NCI-H774 (cell line): Measurements from ENCODE around the gene CUL3.
"Not testable (repeated sequence)": the region's sequence is repeated elsewhere in the genome, so short reads cannot be mapped to it uniquely, and the experiment has no call there.

Experiments
- DNase-seq: peaks from one replicate; lab custom pipeline; 2025; lab: John Stamatoyannopoulos, UW

The CUL3 gene

GRCh38 chr2:224585211-224586088 lies at the start of gene CUL3:
CUL3 (minus strand) TSS chr2:224585363; CDS start chr2:224585009, 354 bp downstream.
- peak; percentile 95 for DNase-seq

GRCh38 chr2:224630659-224631550 lies 45.7 kb upstream of the CUL3 start:
- DNase-seq = no peak

DNA sequence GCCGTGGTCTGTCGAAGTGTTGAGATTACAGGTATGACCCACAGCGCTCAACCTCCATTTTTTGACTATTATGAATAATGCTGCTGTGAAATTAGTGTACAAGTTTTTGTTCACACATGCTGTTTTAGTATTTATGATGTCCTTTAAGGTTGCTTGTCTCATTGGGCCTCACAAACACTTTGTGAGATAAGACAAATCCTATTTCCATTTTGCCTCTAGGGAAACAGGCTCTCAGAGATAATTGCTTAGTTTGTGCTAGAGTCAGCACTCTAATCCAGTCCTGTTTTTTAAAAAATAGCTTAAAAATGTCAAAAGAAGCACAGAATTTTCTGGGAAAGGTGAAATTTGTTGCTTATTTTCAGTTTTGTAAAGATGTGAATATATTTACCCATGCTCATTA lies 43.3 kb upstream of the CUL3 start:
- DNase-seq = no peak

GRCh38 chr2:224626735-224627134 lies 41.6 kb upstream of the CUL3 start:
- no peak for DNase-seq

GRCh38 chr2:224613543-224614286 lies 28.6 kb upstream of the CUL3 start:
- no peak for DNase-seq

DNA sequence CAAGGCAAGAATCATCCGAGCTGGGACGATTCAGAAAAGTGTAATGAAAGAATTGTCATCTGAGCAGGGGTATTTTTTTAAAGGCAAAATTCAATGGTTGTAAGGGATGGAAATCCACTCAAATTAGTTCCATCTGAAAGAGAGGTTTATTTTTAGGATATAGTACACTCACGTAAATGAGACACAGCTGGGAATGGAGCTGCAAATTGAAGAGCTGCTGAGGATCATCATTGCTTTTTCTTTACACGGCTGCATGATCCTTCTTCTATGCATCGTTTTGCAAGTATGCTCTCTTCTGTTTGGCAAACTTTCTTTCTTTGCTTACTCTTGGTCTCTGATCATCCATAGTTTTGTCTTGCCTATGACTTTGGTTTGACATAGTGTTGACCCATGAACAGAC lies 27.4 kb upstream of the CUL3 start:
- DNase-seq = no peak

- no peak for DNase-seq
Observed at GRCh38 chr2:224611938-224612337, 26.8 kb upstream of the CUL3 start.

DNA sequence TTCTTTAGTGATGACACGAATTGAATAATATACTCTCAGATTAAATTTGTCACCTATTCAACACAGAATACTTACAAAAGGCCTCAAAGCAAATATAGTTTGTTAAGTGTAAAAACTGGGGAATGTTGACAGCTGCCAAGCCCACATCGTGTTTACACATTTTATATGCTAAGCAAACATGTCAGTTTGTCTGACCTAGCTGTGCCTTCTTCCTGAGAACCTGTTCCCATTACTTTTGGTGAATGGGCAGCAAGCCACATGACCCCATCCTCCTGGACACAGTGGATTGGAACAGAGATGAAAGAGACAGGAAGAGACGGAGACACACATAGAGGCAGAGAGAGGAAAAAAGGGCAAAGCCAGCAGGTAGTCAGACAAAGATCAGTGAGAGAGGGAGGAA lies 22.9 kb upstream of the CUL3 start:
- DNase-seq = peak; percentile 63

GRCh38 chr2:224603746-224604500 lies 18.8 kb upstream of the CUL3 start:
- not testable (repeated sequence) for DNase-seq

- not testable (repeated sequence) for DNase-seq
Observed at GRCh38 chr2:224602778-224603375, 17.7 kb upstream of the CUL3 start.

DNA sequence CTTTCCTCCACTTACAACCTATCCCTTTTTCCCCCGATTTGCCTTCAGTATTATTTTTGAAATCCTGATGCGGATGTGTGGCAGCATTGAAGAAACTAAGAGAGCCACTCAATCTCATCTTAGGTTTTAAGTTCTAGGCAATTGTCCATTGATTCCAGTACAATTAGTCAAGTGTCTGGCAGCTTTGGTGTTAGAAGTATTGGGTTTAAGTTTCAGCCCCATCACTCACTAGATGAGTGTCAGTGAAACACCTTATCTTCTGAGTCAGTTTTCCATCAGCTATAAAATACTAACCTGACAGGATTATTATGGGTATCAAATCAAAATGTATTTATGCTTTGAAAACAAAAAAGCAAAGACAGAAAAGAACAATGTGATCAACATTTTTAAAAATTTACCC lies 16.8 kb upstream of the CUL3 start:
- DNase-seq = no peak

DNA sequence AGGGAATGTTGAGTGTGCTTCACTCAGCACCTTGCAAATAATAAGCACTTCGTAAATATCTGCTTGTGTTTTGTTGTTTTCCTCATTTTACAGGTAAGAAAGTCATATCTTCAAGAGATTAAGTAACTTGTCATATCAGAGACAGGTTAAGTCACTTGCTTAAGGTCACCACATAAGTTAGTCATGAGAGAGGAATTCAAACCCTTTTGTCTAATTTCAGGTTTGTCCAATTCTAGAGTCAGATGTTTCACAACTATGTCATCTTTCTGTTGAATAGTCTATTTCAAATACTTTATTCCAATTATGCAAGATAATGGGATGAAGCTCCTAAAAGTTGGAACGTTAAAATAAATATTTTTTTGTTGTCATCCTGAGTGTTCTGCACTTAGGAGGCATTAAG lies 13.5 kb upstream of the CUL3 start:
- DNase-seq = no peak

- DNase-seq = no peak
Observed at GRCh38 chr2:224596289-224596688, 11.1 kb upstream of the CUL3 start.

DNA sequence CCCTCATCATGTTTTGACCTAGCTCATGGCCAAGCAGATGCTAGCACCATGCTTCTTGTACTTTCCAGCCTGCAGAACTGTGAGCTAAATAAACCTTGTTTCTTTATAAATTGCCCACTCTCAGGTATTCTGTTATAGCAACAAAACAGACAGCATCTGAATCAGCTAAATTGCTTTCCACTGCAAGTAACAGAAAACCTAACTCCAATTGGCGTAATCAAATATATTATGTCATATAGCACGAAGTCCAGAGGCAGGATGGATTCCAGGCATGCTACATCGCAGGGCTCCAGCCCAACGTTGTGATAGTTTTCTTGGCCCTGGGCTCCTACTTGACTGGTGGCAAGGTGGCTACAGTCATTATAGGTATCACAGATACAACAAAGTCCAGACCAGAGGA lies 10.4 kb upstream of the CUL3 start:
- no peak for DNase-seq

DNA sequence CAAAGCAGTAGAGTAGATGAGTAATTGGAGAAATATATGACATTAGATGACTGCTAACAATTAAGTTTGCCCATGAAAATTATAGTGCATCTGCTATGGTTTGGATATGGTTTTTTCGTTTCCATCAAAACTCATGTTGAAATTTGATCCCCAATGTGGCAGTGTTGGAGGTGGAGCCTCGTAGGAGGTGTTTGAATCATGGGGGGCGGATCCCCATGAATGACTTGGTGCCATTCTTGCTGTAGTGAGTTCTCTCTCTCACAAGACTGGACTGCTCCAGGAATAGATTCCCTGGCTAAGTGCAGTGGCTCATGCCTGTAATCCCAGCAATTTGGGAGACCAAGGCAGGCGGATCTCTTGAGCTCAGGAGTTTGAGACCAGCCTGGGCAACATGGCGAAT lies 9.7 kb upstream of the CUL3 start:
- DNase-seq = no peak

GRCh38 chr2:224591220-224591619 lies 6.1 kb upstream of the CUL3 start:
- no peak for DNase-seq

- no peak for DNase-seq
Observed at GRCh38 chr2:224586127-224586695, 1.0 kb upstream of the CUL3 start.

- no peak for DNase-seq
Observed at GRCh38 chr2:224584785-224585210, 365 bp downstream of the CUL3 start.

GRCh38 chr2:224584111-224584784 lies 915 bp downstream of the CUL3 start:
- DNase-seq = no peak

DNA sequence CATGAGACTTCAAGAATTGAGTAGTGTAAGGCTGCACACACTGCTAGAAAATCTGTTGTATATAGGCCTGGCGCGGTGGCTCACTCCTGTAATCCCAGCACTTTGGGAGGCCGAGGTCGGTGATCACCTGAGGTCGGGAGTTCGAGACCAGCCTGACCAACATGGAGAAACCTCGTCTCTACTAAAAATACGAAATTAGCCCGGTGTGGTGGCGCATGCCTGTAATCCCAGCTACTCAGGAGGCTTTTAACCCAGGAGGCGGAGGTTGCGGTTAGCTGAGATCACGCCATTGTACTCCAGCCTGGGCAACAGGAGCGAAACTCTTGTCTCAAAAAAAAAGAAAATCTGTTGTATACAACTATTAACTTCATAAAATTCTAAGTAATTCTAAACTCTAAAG lies 2.1 kb downstream of the CUL3 start:
- not testable (repeated sequence) for DNase-seq
